ENCODE results near the gene PLPP2.

Gene PLPP2

DNA sequence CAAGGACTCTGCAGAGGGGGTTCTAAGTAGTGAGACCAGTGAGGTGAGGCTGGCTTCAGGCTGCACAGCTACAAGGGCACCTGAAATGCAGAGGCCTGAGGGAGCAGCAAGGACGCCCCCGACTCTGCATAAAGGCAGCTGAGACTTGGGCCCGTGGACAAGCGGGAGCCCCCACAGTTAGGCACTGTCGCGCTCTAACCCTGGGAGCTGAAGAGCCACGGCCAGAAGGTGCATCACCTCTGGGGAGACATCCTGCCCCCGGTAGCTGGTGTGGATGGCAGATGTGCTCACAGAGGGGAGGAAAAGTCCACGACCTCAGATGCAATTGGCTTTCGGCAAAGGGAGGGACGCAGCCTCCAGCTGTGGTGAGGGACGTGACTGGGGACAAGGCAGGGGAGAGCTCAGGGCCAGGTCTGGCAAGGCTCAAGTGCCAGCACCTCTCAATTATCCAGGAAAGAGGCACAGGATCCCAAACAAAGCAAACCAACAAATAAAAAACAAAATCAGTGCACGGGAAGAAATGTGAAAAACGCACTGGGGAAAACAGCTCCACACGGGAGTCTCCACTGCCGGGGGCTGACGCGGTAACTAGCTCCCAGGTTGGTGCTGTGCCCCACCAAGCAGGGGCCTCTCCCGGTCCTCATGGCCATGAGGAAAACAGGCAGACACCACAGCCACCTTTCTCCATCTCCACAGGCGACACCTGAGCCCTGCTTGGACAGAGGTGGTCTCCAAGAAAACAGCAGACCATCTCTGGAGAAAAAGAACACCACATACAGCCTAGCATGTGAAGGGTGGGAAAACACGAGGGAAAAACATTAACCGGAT, 23.0 kb upstream of the PLPP2 start:
- Histone ChIP-seq H3K36me3 (no peaks in the 10 kb centered on the region), H3K4me3 (ENCODE audit: low read depth in 1 of 2, low read length in 1 of 2) (no peak overlapping the region), H3K4me1 (ENCODE audit: control insufficient read depth in 1 of 2, insufficient read depth in 1 of 2, low read depth in 1 of 2, low read length in 1 of 2) (no peaks in the 10 kb centered on the region), H3K9me3 (no peaks in the 10 kb centered on the region), H3K27ac (no peak overlapping the region), H3K27me3 (no peaks in the 10 kb centered on the region)
- TF ChIP-seq, protein P1, sequence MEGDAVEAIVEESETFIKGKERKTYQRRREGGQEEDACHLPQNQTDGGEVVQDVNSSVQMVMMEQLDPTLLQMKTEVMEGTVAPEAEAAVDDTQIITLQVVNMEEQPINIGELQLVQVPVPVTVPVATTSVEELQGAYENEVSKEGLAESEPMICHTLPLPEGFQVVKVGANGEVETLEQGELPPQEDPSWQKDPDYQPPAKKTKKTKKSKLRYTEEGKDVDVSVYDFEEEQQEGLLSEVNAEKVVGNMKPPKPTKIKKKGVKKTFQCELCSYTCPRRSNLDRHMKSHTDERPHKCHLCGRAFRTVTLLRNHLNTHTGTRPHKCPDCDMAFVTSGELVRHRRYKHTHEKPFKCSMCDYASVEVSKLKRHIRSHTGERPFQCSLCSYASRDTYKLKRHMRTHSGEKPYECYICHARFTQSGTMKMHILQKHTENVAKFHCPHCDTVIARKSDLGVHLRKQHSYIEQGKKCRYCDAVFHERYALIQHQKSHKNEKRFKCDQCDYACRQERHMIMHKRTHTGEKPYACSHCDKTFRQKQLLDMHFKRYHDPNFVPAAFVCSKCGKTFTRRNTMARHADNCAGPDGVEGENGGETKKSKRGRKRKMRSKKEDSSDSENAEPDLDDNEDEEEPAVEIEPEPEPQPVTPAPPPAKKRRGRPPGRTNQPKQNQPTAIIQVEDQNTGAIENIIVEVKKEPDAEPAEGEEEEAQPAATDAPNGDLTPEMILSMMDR (IDR thresholded peaks at IDR 0.05), result no peak

DNA sequence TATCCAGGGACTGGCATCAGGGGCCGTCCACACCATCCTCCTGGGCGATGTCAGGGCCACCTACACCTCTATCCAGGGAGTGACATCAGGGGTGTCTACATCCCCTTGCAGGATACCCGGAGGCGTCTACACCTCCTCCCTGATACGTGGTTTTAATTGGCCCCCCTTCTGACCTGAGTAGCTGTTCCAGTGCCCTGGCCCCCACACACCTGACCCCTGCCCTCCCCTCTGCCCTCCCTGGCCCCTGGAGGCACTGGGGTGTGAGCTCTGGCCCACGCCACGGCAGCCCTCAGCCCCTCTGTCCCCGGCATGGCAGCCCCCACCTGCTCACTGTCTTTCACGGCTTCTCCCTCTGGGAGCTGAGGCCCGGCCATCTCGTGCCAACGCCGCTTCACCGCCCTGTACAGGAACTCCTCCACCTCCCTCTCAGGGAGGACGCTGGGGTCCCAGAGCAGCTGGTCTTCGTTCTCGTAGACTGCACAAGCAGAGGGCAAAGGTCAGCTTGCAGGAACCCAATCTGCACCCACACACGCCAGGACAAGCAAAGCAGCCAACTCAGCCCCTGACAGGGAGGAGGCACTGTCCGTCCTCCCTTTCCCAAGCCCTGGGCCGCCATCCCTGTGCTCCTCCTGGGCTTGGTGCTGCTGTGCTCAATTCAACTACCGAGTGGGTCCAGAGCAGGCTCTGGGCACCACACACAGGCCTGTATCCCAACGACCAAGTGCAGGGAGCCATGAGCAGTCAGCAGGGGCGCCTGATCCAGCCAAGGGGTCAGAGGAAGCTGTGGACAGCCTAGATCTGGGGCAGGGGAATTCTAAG, 22.2 kb upstream of the PLPP2 start:
- TF ChIP-seq, protein P1 (IDR thresholded peaks at IDR 0.05), result no peak
- no peaks in the 10 kb centered on the region for H3K36me3 ChIP-seq
- no peaks in the 10 kb centered on the region for H3K4me1 ChIP-seq (ENCODE audit: control insufficient read depth in 1 of 2, insufficient read depth in 1 of 2, low read depth in 1 of 2, low read length in 1 of 2)

DNA sequence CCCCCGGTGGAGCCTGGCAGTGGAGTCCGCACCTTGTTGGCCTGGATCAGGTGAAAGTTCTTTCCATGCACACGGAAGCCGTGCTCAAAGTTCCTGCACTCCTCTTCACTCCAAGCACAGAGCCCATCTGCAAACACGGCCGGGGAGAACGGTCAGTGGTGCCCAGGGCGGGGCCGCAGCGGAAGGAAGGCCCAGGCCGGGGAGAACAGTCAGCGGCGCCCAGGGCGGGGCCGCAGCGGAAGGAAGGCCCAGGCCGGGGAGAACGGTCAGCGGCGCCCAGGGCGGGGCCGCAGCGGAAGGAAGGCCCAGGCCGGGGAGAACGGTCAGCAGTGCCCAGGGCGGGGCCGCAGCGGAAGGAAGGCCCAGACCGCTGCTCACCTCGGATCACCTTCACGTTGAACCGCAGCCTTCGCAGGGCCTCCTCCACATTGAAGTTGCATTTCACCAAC, 20.6 kb upstream of the PLPP2 start:
- H3K4me3 ChIP-seq (ENCODE audit: low read depth in 1 of 2, low read length in 1 of 2), result no peak overlapping the region
- no peaks in the 10 kb centered on the region for H3K4me1 ChIP-seq (ENCODE audit: control insufficient read depth in 1 of 2, insufficient read depth in 1 of 2, low read depth in 1 of 2, low read length in 1 of 2)
- H3K27me3 ChIP-seq, result no peaks in the 10 kb centered on the region
- H3K36me3 ChIP-seq, result no peaks in the 10 kb centered on the region
- no peaks in the 10 kb centered on the region for H3K9me3 ChIP-seq
- TF ChIP-seq, protein P1 (IDR thresholded peaks at IDR 0.05), result no peak
- no peak overlapping the region for H3K27ac ChIP-seq

More for the DNA sequence above, 22.2 kb upstream of the PLPP2 start:
- Histone ChIP-seq H3K27ac (no peak overlapping the region), H3K27me3 (no peaks in the 10 kb centered on the region), H3K9me3 (no peaks in the 10 kb centered on the region), H3K4me3 (ENCODE audit: low read depth in 1 of 2, low read length in 1 of 2) (no peak overlapping the region)

DNA sequence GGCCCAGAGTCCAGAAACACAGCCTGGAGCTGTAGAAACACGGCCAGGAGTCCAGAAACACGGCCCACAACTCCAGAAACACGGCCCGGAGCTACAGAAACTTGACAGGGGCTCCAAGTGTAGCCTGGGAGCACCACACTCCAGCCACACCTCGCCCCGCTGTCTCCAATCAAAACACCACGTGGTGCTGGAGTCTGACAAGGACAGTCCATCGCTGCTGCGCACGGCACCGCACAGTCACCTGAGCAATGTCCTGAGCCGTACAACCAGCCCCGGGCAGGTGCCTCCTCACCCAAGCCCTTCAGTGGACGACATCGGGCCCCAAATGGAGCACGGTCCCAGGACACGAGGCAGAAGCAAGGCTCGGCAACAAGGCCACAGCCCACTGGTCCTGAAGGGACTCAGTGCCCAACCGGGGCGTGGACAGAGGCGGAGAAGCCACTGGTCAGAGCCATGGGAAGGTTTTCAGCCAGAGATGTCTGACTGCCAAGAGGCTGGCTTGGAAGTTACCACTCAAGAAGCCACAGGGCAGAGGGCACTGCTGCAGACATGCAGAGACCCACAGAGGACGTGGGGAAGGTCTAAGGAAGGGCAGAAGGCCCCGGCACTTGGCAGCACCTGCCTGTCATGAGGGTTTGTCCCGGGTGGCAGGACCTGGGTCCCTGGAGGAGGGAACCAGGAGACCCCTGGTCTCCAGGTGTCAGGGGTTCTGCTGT, 19.7 kb upstream of the PLPP2 start:
- Histone ChIP-seq H3K9me3 (no peaks in the 10 kb centered on the region), H3K4me1 (ENCODE audit: control insufficient read depth in 1 of 2, insufficient read depth in 1 of 2, low read depth in 1 of 2, low read length in 1 of 2) (no peaks in the 10 kb centered on the region), H3K4me3 (ENCODE audit: low read depth in 1 of 2, low read length in 1 of 2) (no peak overlapping the region), H3K36me3 (no peaks in the 10 kb centered on the region), H3K27ac (no peak overlapping the region), H3K27me3 (no peaks in the 10 kb centered on the region)
- TF ChIP-seq, protein P1 (IDR thresholded peaks at IDR 0.05), result no peak

DNA sequence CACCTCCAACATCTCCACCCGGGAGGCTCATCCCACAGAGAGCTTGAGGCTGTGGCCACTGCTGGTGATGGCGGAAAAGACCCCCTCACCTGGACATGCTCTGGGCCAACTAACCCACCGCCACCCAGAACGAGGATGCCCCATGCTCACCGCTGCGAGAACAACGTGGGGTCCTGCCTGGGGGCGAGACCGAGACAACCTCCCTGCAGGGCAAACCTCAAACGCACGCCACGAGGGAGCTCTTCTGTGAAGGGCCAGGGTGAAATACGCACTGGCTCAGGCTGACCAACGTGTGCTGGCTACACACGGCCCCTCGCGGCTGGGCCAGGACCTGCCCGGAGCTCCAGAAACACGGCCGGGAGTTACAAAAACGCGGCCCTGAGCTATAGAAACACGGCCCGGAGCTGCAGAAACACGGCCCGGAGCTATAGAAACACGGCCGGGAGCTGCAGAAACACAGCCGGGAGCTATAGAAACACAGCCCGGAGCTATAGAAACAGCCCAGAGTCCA, 19.0 kb upstream of the PLPP2 start:
- H3K4me1 ChIP-seq (ENCODE audit: control insufficient read depth in 1 of 2, insufficient read depth in 1 of 2, low read depth in 1 of 2, low read length in 1 of 2), result no peaks in the 10 kb centered on the region
- no peaks in the 10 kb centered on the region for H3K9me3 ChIP-seq
- H3K27me3 ChIP-seq, result no peaks in the 10 kb centered on the region
- no peak overlapping the region for H3K27ac ChIP-seq
- H3K36me3 ChIP-seq, result no peaks in the 10 kb centered on the region
- no peak overlapping the region for H3K4me3 ChIP-seq (ENCODE audit: low read depth in 1 of 2, low read length in 1 of 2)
- TF ChIP-seq, protein P1 (IDR thresholded peaks at IDR 0.05), result no peak

All from neutrophil (primary cell).